Suppressor macrophage treated with lipopolysaccharide for 1 hour (primary cell): Measurements from ENCODE around the gene CRYGA.
"Not testable (repeated sequence)": the region's sequence is repeated elsewhere in the genome, so short reads cannot be mapped to it uniquely, and the experiment has no call there.

Experiments
- DNase-seq, 3 donors: peaks; one replicate each; pipeline ENCODE4 v3.0.0-alpha.2; 2020 to 2022

The CRYGA gene

GRCh38 chr2:208125251-208125650, 38.1 kb downstream of the CRYGA start:
- no peak for DNase-seq

- peak in 2 of 3 donors; percentile 10 to 35 for DNase-seq
These were observed 39.2 kb downstream of the CRYGA start, which contains the start of gene CRYGD for GRCh38 chr2:208124013-208124715. Gene CRYGD (minus strand): TSS chr2:208124524. CDS start chr2:208124473, 51 bp downstream.

DNA sequence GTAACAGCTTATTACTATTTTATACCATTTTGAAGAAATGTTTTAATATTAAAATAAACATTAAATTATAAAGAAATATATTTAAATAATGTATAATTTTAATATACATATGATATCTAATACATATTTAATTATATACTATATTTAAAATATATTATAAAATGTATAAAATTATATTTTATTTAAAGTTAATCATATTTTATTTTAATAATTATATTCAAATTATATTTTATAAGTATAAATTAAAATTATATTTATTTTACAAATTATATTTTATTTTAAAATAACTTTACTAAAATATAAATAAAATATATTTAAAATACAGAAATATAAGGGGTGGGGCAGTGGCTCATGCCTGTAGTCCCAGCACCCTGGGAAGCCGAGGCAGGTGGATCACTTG, 41.1 kb downstream of the CRYGA start:
- DNase-seq = no peak

DNA sequence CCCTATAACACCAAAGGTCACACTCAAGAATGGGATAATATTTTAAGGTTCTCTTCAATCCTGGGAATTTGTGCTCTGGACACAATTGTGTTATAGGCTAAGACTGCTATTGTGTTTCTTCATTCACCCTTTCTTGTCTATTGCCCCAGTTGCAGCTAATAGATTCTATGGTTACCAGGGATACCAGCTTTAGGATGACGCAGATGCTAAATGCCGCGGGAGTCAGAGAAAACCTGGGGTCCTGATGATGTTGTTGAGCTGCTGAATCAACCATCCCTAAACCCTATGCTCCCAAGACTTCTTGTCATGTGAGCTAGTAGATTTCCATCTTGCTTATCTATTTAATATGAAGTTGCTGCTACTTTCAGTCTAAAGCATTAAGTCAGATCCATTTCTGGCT, 44.5 kb downstream of the CRYGA start:
- DNase-seq = no peak

- not testable (repeated sequence) for DNase-seq
These were observed 46.0 kb downstream of the CRYGA start for GRCh38 chr2:208117390-208117789.

DNA sequence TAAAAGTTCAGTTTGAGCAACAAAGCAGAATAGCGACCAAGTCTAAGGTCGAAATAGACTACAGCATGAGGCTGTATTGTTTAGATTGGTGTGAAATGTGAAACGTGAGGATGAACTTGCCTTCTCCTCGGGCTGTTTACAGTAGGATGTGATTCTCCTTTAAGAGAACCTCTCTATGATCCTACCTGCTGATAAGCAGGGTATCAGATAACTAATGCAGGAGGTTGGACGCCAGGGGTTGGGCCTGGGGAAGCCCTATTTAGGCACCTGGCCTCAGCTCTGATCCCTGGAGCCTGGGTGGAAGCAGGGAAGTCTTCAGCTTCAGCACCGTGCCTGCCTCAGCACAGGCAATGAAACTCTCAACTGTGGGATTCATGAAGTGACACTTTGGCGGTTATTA, 50.4 kb downstream of the CRYGA start:
- DNase-seq = no peak

DNA sequence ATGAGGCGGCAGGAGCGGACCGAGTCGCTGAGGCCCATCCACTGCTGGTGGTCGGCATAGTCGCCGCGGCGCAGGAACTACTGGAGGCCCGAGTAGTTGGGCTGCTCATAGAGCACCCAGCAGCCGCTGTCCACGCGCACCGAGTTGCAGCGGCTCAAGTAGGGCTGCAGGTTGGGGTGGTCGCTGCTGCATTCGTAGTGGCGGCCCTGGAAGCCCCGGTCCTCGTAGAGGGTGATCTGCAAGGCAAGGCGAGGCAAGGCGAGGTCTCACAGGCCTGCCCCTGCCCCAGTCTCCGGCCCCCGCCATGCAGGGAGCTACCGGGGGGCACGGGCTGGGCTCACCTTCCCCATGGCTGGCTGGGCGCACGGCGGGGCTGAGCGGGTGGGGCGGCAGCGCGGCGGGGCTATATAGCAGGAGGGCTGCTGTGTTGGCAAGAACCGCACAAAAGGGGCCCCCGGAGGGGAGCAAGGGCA, 51.1 kb downstream of the CRYGA start:
- DNase-seq = not testable (repeated sequence)
